Measurements from ENCODE around the gene TMEM174.
A peak's percentile ranks its signal among the peaks of the same experiment; 100 is the strongest.

The TMEM174 gene

GRCh38 chr5:73172951-73173350 lies at the start of gene TMEM174:
Gene TMEM174 (plus strand): TSS chr5:73173193. CDS start chr5:73173244, 51 bp downstream.
- no peak for DNase-seq

- no peak for DNase-seq
Observed at GRCh38 chr5:73125289-73125688, 47.7 kb upstream of the TMEM174 start.

GRCh38 chr5:73126381-73126780 lies 46.6 kb upstream of the TMEM174 start:
- no peak for DNase-seq

- DNase-seq, result no peak
Observed at GRCh38 chr5:73126957-73127356, 46.0 kb upstream of the TMEM174 start.

GRCh38 chr5:73129143-73129542 lies 43.9 kb upstream of the TMEM174 start:
- no peak for DNase-seq

- DNase-seq, result no peak
Observed at GRCh38 chr5:73130811-73131210, 42.2 kb upstream of the TMEM174 start.

- no peak for DNase-seq
Observed at GRCh38 chr5:73131711-73132425, 41.1 kb upstream of the TMEM174 start.

- no peak for DNase-seq
Observed at GRCh38 chr5:73132759-73133158, 40.2 kb upstream of the TMEM174 start.

- no peak for DNase-seq
Observed at GRCh38 chr5:73135021-73135420, 38.0 kb upstream of the TMEM174 start.

- peak; percentile 62 for DNase-seq
Observed at GRCh38 chr5:73135429-73136054, 37.5 kb upstream of the TMEM174 start.

GRCh38 chr5:73136055-73136562 lies 36.9 kb upstream of the TMEM174 start:
- no peak for DNase-seq

GRCh38 chr5:73137563-73138530 lies 35.1 kb upstream of the TMEM174 start:
- DNase-seq, result peak; percentile 22

- DNase-seq, result peak; percentile 54
Observed at GRCh38 chr5:73139485-73139884, 33.5 kb upstream of the TMEM174 start.

GRCh38 chr5:73140801-73141200 lies 32.2 kb upstream of the TMEM174 start:
- no peak for DNase-seq

- DNase-seq, result no peak
Observed at GRCh38 chr5:73142035-73142434, 31.0 kb upstream of the TMEM174 start.

- DNase-seq, result no peak
Observed at GRCh38 chr5:73143716-73144115, 29.3 kb upstream of the TMEM174 start.

GRCh38 chr5:73149540-73149939 lies 23.5 kb upstream of the TMEM174 start:
- DNase-seq, result no peak

GRCh38 chr5:73150876-73151275 lies 22.1 kb upstream of the TMEM174 start:
- no peak for DNase-seq

GRCh38 chr5:73151766-73152410 lies 21.1 kb upstream of the TMEM174 start:
- DNase-seq, result peak; percentile 72

- DNase-seq, result peak; percentile 76
Observed at GRCh38 chr5:73152411-73153388, 20.3 kb upstream of the TMEM174 start.

- DNase-seq, result no peak
Observed at GRCh38 chr5:73153513-73153912, 19.5 kb upstream of the TMEM174 start.

Data from NCI-H69 (cell line).